Activated CD8-positive, alpha-beta memory T cell treated with anti-CD3 and anti-CD28 coated beads, Interleukin-2, amount 10 ng/mL, durations not matched to agents 7 days and 5 days (primary cell): Measurements from ENCODE around the gene VOPP1. TPM values are rescaled to one million over a fixed set of nuclear protein-coding genes. Genes with fewer than 3 reads are reported as not detected.
"Not testable (repeated sequence)": the region's sequence is repeated elsewhere in the genome, so short reads cannot be mapped to it uniquely, and the experiment has no call there.

Experiments used
- ATAC-seq: fragments of 150-1000 bp; cut with Tn5 transposase; one replicate; pipeline ENCODE4 v1.10.0; 2021; ENCODE audit warnings: moderate library complexity
- CTCF ChIA-PET: fragments of 350-600 bp; sonication (Branson Sonifier 250); formaldehyde crosslinking; loops from one replicate; lab custom pipeline; 2021; ENCODE audit warnings: antibody characterized with exemption; lab: Charles Lee
- DNase-seq: peaks from one replicate; pipeline ENCODE4 v3.0.0-alpha.2; 2020
- H3K27ac Mint-ChIP-seq: one replicate; pipeline ENCODE4 v1.8.0; 2021; ENCODE audit warnings: mild to moderate bottlenecking, mixed read lengths
- H3K27me3 Mint-ChIP-seq: one replicate; pipeline ENCODE4 v1.8.0; 2021; ENCODE audit warnings: mixed read lengths
- H3K36me3 Mint-ChIP-seq: one replicate; pipeline ENCODE4 v1.8.0; 2021; ENCODE audit warnings: mild to moderate bottlenecking, mixed read lengths
- H3K4me1 Mint-ChIP-seq: one replicate; pipeline ENCODE4 v1.8.0; 2021; ENCODE audit warnings: mixed read lengths
- H3K4me3 Mint-ChIP-seq: one replicate; pipeline ENCODE4 v1.8.0; 2021; ENCODE audit warnings: mild to moderate bottlenecking, moderate library complexity, mixed read lengths
- H3K9me3 Mint-ChIP-seq: one replicate; pipeline ENCODE4 v1.8.0; 2022; ENCODE audit warnings: low read depth, mixed read lengths
- total RNA-seq, 2 experiments: library from RNA; stranded (reverse); gene quantifications; one replicate each; pipeline ENCODE4 v1.2.3, GENCODE V29; 2021

Gene VOPP1
- 10 to 100 TPM; 42.3 to 67.3 TPM for total RNA-seq

DNA sequence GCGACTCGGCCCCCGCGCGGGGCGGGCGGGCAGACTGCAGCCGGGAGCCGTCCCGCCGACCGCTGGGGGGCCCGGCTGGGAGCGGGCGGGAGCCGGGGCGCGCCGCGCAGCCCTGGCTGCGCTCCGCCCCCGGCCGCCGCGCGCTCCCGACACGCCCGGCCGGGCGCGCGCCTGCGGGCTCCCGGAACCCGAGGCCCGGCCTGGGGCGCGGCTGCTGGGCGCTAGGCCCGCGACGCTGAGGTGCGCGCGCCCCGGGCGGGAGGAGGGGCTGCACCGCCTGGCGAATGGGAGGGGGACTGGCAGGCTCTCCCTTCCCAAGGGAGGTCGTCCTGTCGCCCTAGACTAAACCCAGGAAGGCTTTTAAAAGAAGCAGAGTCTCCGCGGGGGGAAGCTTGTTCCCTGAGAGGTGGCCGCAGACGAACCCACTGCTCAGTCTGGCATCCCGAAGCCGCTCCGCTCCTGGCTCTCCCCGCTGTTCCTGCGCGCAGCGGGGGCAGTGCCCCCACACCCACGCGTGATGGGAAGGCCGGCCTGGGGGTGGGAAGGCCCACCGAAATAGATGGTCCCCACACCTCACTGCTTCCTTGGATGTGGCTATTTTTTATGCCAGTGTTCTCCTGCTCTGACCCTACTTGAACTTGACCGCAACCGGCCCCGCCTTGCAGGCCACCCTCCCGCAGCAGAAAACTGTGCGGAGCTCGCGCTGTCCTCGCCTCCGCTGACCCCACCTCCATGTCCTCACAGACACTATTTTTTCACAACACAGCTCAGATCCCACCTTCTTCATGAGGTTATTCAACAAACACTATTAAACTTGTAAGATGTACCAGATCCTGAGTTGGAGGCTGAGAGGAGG is at the start of gene VOPP1:
VOPP1 (minus strand) TSS at position 125 of the 856 bp plus-strand sequence. CDS start 178 bp downstream, outside the sequence.
- Mint-ChIP-seq H3K4me3 (peak within 1 kb of the TSS; percentile 87), H3K36me3 (peaks cover 5% of the 10 kb centered on the region), H3K4me1 (peaks cover 57% of the 10 kb centered on the region), H3K27ac (peak within 1 kb of the TSS; percentile 88), H3K27me3 (no peaks in the 10 kb centered on the region), H3K9me3 (no peaks in the 10 kb centered on the region)
- CTCF ChIA-PET: interaction anchor here (0.7 to 6.0 kb wide), 3 partner anchors 17 to 492 kb away, joined by 3 to 33 read pairs (median 5); no protein-coding TSS in a partner anchor
- peak; percentile 57 for DNase-seq
- ATAC-seq: peak; percentile 72

DNA sequence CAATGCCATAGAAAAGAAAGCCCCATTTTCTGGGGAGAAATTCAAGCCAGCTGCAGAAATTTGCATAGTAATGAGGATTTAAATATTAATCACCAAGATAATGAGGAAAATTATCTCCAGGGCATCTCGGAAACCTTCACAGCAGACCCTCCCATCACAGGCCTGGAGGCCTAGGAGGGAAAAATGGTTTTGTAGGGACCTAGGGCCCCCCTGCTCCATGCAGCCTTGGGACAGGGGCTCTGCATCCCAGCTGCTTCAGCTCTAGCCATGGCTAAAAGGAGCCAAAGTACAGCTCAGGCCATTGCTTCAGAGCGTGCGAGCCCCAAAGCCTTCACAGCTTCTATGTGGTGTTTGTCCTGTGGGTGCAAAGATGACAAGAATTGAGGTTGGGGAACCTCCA is 46.6 kb upstream of the VOPP1 start:
- Mint-ChIP-seq H3K27ac (no peak overlapping the region), H3K4me1 (no peaks in the 10 kb centered on the region), H3K36me3 (peaks cover 6% of the 10 kb centered on the region), H3K4me3 (no peak overlapping the region), H3K9me3 (peaks cover 7% of the 10 kb centered on the region), H3K27me3 (peaks cover 19% of the 10 kb centered on the region)
- CTCF ChIA-PET: no interaction called here
- DNase-seq: no peak
- ATAC-seq: no peak

GRCh38 chr7:55614365-55615064 is 42.2 kb upstream of the VOPP1 start:
- H3K4me1 Mint-ChIP-seq, H3K4me3 Mint-ChIP-seq: not testable (repeated sequence)

GRCh38 chr7:55609726-55610125 is 37.4 kb upstream of the VOPP1 start:
- H3K9me3 Mint-ChIP-seq, H3K27ac Mint-ChIP-seq, CTCF ChIA-PET, H3K36me3 Mint-ChIP-seq, H3K27me3 Mint-ChIP-seq, H3K4me3 Mint-ChIP-seq, DNase-seq, H3K4me1 Mint-ChIP-seq, ATAC-seq: not testable (repeated sequence)

More at GRCh38 chr7:55614365-55615064, 42.2 kb upstream of the VOPP1 start:
- H3K9me3 Mint-ChIP-seq, H3K27ac Mint-ChIP-seq, H3K27me3 Mint-ChIP-seq, CTCF ChIA-PET, ATAC-seq, H3K36me3 Mint-ChIP-seq, DNase-seq: not testable (repeated sequence)

DNA sequence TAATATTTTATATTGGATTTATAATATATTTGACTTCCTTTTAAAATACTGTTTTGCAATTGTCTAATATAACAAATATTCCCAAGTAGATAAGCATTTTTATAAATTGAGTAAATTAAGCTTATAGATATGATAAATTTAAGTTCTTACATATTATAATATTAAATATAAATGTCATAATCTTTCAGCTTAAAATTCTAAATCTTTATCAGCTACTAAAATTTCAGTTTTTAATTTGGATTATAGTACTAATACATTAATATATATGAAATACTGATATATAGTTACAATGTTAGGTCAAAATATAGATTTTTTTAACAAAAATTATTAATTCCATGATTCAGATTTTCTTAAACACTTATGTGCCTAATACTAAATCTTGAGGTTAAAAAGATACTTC is 33.4 kb upstream of the VOPP1 start:
- H3K4me3 Mint-ChIP-seq, H3K9me3 Mint-ChIP-seq, H3K4me1 Mint-ChIP-seq, H3K27ac Mint-ChIP-seq, ATAC-seq, DNase-seq, CTCF ChIA-PET, H3K27me3 Mint-ChIP-seq, H3K36me3 Mint-ChIP-seq: not testable (repeated sequence)

GRCh38 chr7:55597944-55598499 is 25.7 kb upstream of the VOPP1 start:
- not testable (repeated sequence) for H3K4me1 Mint-ChIP-seq, H3K9me3 Mint-ChIP-seq, H3K27ac Mint-ChIP-seq, H3K4me3 Mint-ChIP-seq, H3K36me3 Mint-ChIP-seq, DNase-seq
- CTCF ChIA-PET: interaction anchor here (0.7 to 1.8 kb wide), 4 partner anchors 110 to 824 kb away, joined by 3 to 8 read pairs (median 4); no protein-coding TSS in a partner anchor
- peaks cover 29% of the 10 kb centered on the region for H3K27me3 Mint-ChIP-seq
- ATAC-seq: peak; percentile 42

GRCh38 chr7:55597214-55597739 is 25.0 kb upstream of the VOPP1 start:
- not testable (repeated sequence) for H3K4me1 Mint-ChIP-seq, DNase-seq, H3K27ac Mint-ChIP-seq, H3K9me3 Mint-ChIP-seq, ATAC-seq, H3K36me3 Mint-ChIP-seq, H3K4me3 Mint-ChIP-seq
- peaks cover 29% of the 10 kb centered on the region for H3K27me3 Mint-ChIP-seq
- CTCF ChIA-PET: interaction anchor here (0.8 to 1.8 kb wide), 5 partner anchors 9 to 824 kb away, joined by 3 to 8 read pairs (median 4); no protein-coding TSS in a partner anchor

DNA sequence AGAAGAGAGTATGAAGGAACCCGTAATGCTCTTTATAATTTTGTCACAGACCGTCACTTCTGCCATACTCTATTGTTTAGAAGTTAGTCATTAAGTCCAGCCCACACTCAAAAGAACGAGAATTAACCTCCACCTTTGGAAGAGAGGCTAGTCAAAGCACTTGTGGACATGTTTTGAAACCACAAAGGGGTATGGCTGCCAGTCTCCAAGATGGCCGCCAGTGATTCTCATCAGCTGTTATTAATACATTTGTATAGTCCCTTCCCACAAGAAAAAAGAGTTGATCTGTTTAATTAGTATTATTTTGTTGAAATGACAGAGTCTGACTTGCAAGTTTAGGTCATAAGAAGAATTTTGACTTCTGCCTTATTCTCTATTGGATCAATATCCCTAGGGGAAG is 23.2 kb upstream of the VOPP1 start:
- H3K9me3 Mint-ChIP-seq: no peaks in the 10 kb centered on the region

GRCh38 chr7:55594870-55595269 is 22.6 kb upstream of the VOPP1 start:
- DNase-seq (no peak), ATAC-seq (no peak)
- H3K9me3 Mint-ChIP-seq: no peaks in the 10 kb centered on the region
- H3K4me1 Mint-ChIP-seq: no peaks in the 10 kb centered on the region
- no peaks in the 10 kb centered on the region for H3K36me3 Mint-ChIP-seq
- CTCF ChIA-PET: interaction anchor here (1.1 to 2.0 kb wide), 4 partner anchors 40 to 176 kb away, joined by 3 to 6 read pairs (median 4); no protein-coding TSS in a partner anchor
- H3K4me3 Mint-ChIP-seq: no peak overlapping the region
- H3K27me3 Mint-ChIP-seq: peaks cover 17% of the 10 kb centered on the region
- no peak overlapping the region for H3K27ac Mint-ChIP-seq

More for the DNA sequence above, 23.2 kb upstream of the VOPP1 start:
- no peak overlapping the region for H3K27ac Mint-ChIP-seq
- no peaks in the 10 kb centered on the region for H3K36me3 Mint-ChIP-seq
- no peak for DNase-seq
- H3K4me1 Mint-ChIP-seq: no peaks in the 10 kb centered on the region
- no peak overlapping the region for H3K4me3 Mint-ChIP-seq
- no peak for ATAC-seq
- CTCF ChIA-PET: interaction anchor here (0.8 to 2.0 kb wide), 3 partner anchors 11 to 163 kb away, joined by 3 to 5 read pairs (median 3); no protein-coding TSS in a partner anchor
- peaks cover 20% of the 10 kb centered on the region for H3K27me3 Mint-ChIP-seq

- H3K27ac Mint-ChIP-seq: no peak overlapping the region
- H3K4me3 Mint-ChIP-seq: no peak overlapping the region
- no peaks in the 10 kb centered on the region for H3K36me3 Mint-ChIP-seq
- no peaks in the 10 kb centered on the region for H3K4me1 Mint-ChIP-seq
- peaks cover 14% of the 10 kb centered on the region for H3K27me3 Mint-ChIP-seq
- CTCF ChIA-PET: interaction anchor here (0.6 to 1.9 kb wide), 3 partner anchors 70 to 467 kb away, joined by 3 to 6 read pairs (median 3); no protein-coding TSS in a partner anchor
- DNase-seq (no peak), ATAC-seq (no peak)
- H3K9me3 Mint-ChIP-seq: no peaks in the 10 kb centered on the region
These were observed 22.1 kb upstream of the VOPP1 start for GRCh38 chr7:55594414-55594813.

GRCh38 chr7:55593515-55594318 is 21.4 kb upstream of the VOPP1 start:
- no peaks in the 10 kb centered on the region for H3K4me1 Mint-ChIP-seq
- no peaks in the 10 kb centered on the region for H3K36me3 Mint-ChIP-seq
- no peak overlapping the region for H3K27ac Mint-ChIP-seq
- no peaks in the 10 kb centered on the region for H3K9me3 Mint-ChIP-seq
- ATAC-seq (peak; percentile 69), DNase-seq (peak; percentile 68)
- H3K4me3 Mint-ChIP-seq: no peak overlapping the region
- CTCF ChIA-PET: interaction anchor here (0.6 to 1.9 kb wide), 7 partner anchors 10 to 468 kb away, joined by 3 to 6 read pairs (median 3); no protein-coding TSS in a partner anchor
- peaks cover 14% of the 10 kb centered on the region for H3K27me3 Mint-ChIP-seq

DNA sequence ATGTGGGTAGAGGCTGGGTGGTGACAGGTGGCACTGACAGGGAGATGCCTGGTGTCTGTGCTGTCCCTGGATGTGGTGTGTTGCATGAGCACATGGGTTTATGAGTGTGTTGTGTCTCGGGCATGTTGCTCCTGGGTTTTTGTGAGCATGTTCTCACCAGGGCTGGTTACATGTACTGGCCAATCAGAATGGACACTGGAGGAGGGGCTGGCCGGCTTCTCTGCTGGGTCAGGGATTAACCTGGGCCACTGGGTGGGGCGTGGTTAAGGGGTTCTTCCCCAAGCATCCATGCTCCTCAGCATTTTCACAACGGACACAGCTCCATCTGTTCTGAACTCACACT is 20.8 kb upstream of the VOPP1 start:
- no peak for ATAC-seq
- peaks cover 11% of the 10 kb centered on the region for H3K27me3 Mint-ChIP-seq
- DNase-seq: no peak
- no peaks in the 10 kb centered on the region for H3K4me1 Mint-ChIP-seq
- H3K9me3 Mint-ChIP-seq: no peaks in the 10 kb centered on the region
- no peak overlapping the region for H3K27ac Mint-ChIP-seq
- no peak overlapping the region for H3K4me3 Mint-ChIP-seq
- no peaks in the 10 kb centered on the region for H3K36me3 Mint-ChIP-seq
- CTCF ChIA-PET: interaction anchor here (0.6 to 1.9 kb wide), 5 partner anchors 10 to 175 kb away, joined by 3 to 6 read pairs (median 3); no protein-coding TSS in a partner anchor
